Measurements from ENCODE around the gene ANKRD7. TPM values are rescaled to one million over a fixed set of nuclear protein-coding genes. Genes with fewer than 3 reads are reported as not detected.
"Not testable (repeated sequence)": the region's sequence is repeated elsewhere in the genome, so short reads cannot be mapped to it uniquely, and the experiment has no call there.

ANKRD7 gene
- total RNA-seq, 1 donor from 2014 or later = 0.70 TPM

DNA sequence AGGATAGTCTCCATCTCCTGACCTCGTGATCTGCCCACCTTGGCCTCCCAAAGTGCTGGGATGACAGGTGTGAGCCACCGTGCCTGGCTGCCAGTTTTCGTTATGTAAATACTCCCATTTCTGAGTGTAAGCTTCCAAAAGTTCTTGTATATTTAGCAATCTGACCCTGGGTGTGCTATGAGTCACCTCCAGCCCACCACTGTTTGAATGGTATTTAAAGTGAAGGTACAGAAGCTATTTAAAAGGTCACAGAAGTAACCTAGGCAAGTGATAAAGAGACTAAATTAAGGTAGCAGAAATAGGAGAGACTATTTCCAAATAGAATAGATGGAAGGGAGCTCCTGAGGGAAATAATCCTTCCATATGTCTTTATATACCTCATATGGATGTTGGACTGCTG lies 3.9 kb upstream of the ANKRD7 start:
- ATAC-seq (no peak), DNase-seq (ENCODE audit: missing footprints) (no peak)
- intact Hi-C loops (cut with DNase I) = no loop called here

DNA sequence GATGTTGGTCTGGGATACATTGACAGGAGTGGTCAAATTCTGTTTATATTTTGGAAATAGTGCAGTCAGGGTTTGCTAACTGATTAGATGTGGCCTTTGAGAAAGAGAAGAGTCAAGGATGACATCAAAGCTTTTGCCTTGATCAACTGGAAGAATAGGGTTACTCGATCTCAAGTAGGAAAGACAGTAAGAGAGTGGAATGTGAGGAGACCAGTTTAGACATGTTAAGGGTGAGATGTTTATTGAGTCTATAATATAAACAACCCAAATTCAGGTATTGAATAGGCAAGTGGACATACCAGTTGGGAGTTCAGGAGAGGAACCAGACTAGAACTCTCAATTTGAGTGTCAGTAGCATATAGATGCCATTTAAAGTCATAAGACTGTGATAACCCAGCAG lies 1.9 kb upstream of the ANKRD7 start:
- ATAC-seq (no peak), DNase-seq (ENCODE audit: missing footprints) (no peak)
- intact Hi-C loops (cut with DNase I) = no loop called here

DNA sequence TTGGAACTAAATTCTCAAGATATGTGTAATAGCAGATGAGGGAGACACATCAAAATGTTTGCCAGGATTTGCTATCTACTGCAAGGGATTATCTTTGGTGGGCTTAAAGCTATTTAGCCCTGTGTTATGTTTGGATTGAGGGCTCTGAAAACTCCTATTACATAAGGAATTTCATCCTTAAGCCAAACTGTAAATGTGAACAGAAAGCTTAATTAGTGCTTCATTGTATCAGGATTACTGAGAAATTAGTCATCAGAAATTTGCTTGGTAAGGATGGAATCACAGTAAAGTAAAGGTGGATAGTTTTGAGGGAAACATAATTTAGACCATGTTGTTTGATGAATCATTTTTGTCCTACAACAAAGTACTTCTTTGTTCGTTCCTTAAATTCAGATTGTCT lies 8.3 kb downstream of the ANKRD7 start:
- ATAC-seq (no peak), DNase-seq (ENCODE audit: missing footprints) (no peak)
- intact Hi-C loops (cut with DNase I) = no loop called here

DNA sequence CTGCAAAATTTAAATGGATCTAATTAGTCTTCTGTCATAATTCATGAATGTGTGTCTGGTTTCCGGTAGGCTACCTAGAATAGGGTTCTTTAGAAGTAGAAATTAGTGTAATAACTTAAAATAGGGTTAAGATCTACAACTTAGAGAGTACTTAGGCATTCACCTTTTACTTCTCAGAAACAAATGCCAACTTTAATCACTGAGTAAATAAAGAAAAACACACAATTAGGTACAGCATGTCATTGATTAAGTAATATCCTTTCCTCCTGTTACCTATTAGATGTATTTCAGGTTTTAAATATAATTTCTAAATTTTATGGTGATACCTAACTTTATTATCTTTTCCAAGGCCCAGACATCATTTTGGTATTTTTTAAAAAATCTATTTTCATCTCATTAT lies 9.3 kb downstream of the ANKRD7 start:
- DNase-seq (ENCODE audit: missing footprints) (no peak), ATAC-seq (no peak)
- intact Hi-C loops (cut with DNase I) = no loop called here

DNA sequence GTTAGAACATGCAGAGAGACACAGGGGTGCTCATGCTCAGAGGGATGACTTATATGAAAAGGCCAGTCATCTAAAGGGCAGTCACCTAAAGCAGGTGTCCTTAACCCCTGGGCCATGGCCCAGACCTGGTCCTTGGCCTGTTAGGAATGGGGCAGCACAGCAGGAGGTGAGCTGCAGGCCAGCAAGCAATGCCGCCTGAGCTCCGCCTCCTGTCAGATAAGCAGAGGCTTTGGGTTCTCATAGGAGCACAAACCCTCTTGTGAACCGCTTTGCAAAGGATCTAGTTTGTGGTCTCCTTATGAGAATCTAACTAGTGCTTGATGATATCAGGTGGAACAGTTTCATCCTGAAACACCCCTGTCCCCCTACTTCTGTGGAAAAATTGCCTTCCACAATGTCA lies 14.5 kb downstream of the ANKRD7 start:
- DNase-seq (ENCODE audit: missing footprints) (no peak), ATAC-seq (no peak)
- intact Hi-C loops (cut with DNase I) = no loop called here

DNA sequence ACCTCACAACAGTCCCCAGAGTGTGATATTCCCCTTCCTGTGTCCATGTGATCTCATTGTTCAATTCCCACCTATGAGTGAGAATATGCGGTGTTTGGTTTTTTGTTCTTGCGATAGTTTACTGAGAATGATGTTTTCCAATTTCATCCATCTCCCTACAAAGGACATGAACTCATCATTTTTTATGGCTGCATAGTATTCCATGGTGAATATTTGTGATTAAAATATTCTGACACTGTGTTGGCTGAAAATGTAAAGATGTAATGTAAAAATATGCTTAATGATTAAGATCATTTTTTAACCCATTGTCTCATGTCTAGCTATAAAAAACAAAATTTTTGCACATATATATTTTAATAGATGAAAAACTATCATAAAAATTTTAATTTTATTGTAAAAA lies 15.8 kb downstream of the ANKRD7 start:
- DNase-seq (ENCODE audit: missing footprints); intact Hi-C loops (cut with DNase I); ATAC-seq: not testable (repeated sequence)

DNA sequence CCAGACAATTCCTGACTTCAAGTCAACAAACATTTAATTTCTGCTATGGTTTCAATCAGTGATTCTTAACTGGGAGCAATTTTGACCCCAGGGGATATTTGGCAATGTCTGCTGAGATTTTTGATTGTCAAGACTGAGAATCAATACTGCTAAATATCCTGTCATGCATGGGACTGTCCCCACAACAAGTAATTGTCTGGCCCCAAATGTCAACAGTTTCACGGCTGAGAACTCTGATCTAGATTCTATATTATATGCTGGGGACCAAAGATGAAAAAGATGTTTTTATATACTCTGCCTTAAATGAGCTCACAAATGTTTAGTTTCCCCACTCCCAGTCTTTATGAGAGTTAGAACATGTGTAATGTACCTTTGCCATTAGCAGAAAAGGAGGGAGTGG lies 19.2 kb downstream of the ANKRD7 start:
- no peak for ATAC-seq
- DNase-seq (ENCODE audit: missing footprints) = no peak
- intact Hi-C loops (cut with DNase I) = no loop called here

DNA sequence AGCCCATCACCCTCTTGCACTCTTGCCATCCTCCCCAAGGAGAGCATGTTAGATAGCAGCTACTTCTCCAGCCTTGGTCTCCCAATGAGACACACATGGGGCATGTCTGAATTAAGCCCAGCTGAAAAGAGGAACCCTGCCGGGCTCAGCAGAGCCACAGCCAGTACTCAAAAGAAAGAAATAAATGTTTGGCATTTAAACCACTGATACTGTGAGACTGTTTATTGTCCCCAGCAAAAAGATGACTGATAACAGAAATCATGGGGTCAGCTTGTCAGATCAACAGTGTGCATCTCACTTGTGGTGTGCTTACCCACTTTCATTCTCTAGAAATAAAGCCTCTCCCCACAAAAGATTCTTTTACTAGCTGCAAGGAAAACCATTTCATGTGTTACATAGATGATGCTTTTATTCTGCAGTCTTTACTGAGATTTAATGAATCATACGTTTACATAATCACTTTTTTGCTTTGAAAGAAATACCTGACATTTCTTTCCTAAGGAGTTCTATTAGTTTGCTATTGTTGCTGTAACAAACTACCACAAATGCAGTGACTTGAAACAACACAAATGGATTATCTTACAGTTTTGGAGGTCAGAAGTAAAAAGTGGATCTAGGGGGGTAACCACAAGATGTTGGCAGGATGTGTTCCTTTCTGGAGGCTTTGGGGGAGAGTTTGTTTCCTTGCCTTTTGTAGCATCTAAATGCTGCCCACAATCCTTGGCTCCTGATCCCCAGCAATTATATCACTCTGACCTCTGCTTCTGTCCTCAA lies 20.9 kb downstream of the ANKRD7 start:
- intact Hi-C loops (cut with DNase I) = no loop called here
- no peak for ATAC-seq
- DNase-seq (ENCODE audit: missing footprints) = no peak

DNA sequence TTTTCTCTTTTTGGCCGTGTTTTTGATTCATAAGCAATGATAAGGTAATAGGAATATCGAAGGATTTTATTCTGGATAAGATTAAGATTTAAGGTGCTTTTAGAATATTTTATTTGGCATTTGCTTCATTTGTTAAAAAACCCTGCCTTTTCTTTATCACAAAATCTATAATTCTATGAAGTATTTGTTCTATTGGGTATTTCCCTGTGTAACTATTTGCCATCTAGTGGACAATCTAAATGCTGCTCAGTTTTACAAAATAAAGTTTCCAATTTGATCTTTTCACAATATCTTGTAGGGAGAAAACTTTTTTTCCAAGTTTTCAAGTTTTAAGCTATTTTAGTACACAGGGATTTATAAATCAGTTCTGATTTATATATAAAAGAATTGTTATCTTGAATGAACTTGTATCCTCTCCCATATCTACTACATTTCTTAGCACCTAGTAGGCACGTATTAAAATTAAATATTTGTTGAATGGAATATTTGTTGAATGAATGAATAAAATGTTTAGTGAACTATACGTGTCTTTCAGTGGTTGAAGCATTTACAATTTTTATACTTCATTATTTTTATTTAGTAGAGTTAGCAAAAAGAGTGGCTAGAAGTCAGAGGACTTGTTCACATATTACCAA lies 26.5 kb downstream of the ANKRD7 start:
- ATAC-seq (no peak), DNase-seq (ENCODE audit: missing footprints) (no peak)
- intact Hi-C loops (cut with DNase I) = no loop called here

DNA sequence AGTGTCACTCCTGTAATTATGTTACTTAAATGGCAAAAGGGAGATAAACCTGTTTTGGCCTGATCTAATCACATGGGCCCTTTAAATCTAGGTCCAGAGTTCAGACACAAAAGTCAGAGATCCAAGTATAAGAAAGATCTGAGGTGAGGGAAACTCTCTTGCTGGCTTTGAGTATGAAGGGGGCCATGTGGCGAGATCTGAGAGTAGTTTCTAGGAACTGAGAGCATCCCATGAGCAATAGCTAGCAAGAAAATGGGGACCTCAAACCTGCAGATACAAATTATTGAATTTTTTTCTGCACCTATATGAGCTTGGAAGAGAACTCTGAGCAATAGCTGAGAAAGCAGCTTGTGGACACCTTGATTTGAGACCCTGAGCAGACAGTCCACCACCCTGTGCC lies 27.6 kb downstream of the ANKRD7 start:
- DNase-seq (ENCODE audit: missing footprints) (no peak), ATAC-seq (no peak)
- intact Hi-C loops (cut with DNase I) = no loop called here

DNA sequence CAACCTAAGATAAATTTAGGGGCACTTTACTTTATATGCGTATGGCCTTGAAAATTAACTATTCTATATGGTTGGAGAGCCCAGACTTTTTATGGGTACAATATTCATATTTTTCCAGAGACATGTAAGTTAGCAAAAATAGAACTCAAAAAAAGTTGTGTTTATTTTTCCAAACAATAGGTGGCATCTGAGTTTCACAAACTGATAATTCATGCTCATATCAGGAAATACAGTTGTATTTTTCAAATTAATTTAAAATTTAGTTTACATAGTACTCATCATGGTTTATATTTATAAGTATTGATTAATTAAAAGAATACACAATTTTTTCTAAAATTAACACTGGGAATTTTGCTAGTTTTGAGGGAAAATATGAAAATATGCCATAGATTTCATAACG lies 34.6 kb downstream of the ANKRD7 start:
- no peak for ATAC-seq
- no peak for DNase-seq (ENCODE audit: missing footprints)
- intact Hi-C loops (cut with DNase I) = no loop called here

DNA sequence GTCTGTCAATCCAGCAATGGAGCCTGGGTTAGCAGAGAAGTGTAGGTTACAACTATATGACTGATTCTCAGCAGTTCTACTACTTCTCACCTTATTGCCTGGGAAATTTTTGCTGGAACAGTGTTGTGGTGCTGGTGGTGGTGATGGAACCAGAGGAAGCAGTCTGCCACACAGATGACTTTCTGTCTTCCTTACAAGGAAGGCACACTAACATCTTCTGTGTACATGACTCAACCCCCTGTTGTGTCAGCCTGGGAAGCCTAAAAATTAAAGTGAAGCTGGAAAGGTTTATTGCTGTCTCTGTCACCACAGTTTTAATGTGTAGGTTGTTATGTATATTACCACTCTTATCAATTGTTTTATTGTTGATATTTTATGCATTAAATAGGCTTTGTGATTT lies 40.3 kb downstream of the ANKRD7 start:
- intact Hi-C loops (cut with DNase I) = no loop called here
- no peak for DNase-seq (ENCODE audit: missing footprints)
- ATAC-seq = no peak

DNA sequence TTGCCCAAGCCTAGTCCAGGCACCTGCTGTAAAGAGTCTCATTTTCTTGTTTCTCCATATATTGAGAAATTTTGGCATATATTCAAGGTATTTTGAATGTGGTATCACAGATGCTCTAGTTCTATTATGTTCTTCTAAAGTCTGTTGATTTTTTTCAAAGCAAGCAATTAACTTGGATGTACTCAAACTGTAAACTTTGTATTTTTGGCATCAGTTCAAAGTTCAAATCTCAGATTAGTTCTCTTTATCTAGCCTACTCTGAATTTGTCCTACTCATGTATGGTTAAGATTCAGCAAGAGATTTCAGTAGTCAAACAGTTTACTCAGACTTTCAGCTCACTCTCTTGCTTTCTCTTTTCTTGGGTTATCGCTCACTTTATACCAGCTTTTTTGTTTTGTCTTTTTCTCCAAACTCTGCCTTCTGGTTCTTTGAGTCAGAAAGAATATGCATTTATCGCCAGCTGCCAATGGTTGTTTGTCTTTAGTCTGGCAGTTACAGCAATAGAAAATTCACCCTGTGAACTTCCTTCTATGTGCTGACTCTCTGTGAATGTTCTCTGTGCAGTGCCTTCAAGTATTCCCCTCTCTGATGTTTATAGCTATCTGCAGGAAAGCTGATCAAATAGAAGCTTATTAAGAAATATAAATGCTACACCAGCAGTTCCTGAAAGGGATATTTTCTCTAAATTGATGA lies 56.0 kb downstream of the ANKRD7 start:
- no peak for ATAC-seq
- intact Hi-C loops (cut with DNase I) = no loop called here
- no peak for DNase-seq (ENCODE audit: missing footprints)

DNA sequence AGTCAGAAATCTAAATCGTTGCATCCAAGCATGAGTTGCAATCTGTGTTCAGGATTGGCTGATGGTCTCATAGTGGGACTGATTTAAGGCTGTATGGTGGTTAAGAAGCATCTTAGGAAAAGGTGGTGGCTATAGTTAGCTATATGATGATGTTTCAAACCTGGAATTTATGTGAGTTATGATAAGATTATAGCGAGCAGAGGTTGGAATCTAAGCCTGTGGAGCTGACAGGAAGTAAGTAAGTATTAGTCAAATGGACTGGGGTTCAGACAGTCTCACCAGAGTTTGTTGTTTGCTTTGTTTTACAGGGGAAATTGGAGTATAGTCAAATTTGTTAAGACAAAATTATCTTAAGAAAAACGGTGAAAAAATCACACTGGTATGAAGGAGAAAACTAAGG lies 56.7 kb downstream of the ANKRD7 start:
- DNase-seq (ENCODE audit: missing footprints) = no peak
- intact Hi-C loops (cut with DNase I) = no loop called here
- no peak for ATAC-seq

DNA sequence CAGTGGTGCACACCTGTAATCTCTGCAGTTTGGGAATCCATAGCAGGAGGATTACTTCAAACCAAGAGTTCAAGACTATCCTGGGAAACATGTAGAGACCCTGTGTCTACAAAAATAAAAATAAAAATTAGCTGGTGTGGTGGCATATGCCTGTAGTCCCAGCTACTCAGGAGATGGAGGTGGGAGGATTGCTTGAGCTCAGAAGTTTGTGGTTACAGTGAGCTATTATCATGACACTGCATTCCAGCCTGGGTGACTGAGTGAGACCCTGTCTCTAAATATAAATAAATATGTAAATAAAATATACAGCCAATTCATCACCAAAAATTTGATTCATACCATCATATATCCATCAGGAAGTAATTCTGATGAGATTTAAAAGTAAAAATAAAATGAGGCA lies 60.9 kb downstream of the ANKRD7 start:
- no peak for DNase-seq (ENCODE audit: missing footprints)
- intact Hi-C loops (cut with DNase I) = no loop called here
- no peak for ATAC-seq

DNA sequence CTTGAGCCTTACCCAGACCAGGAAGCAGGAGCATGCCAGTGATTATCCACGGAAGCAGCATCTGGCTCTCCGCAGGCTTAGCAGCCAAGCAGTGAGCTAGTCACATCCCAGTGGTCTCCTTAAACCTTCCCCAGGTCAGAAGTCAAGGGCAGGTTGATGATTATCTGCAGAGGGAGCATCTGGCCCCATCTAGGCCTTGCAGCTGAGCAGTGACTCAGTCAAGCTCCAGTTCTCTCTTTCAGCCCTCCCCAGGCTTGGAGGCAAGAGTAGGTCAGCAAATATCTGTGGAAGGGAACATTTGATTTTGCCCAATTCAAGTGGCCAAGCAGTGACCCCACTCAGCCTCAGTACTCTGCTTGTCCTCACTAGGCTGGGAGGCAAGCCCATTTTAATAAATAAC lies 61.6 kb downstream of the ANKRD7 start:
- ATAC-seq (no peak), DNase-seq (ENCODE audit: missing footprints) (no peak)
- intact Hi-C loops (cut with DNase I) = no loop called here

DNA sequence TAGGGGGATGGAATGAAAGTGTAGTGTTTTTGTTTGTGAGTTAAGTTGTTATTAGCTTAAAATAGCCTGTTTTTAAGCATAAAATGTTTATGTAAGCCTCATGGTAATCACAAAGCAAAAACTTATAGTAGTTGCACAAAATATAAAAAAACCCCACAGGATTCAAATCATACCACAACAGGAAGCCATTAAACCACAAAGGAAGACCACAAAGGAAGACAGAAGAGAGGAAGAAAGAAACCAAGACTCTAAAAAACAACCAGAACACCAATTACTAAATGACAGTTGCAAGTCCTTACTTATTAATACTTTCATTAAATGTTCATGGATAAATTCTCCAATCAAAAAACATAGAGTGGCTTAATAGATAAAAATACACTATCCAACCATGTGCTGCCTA lies 63.6 kb downstream of the ANKRD7 start:
- no peak for DNase-seq (ENCODE audit: missing footprints)
- no peak for ATAC-seq
- intact Hi-C loops (cut with DNase I) = no loop called here

DNA sequence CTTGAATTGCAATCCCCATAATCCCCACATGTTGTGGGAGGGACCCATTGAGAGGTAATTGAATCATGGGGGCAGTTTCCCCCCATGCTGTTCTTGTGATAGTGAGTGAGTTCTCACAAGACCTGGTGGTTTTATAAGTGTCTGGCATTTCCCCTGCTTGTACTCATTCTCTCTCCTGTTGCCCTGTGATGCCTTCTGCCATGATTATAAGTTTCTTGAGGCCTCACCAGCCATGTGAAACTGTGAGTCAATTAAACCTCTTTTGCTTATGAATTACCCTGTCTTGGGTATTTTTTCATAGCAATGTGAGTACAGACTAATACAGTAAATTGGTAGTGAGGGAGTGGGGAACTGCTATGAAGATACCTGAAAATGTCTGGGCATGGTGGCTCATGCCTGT lies 65.0 kb downstream of the ANKRD7 start:
- ATAC-seq = no peak
- intact Hi-C loops (cut with DNase I) = no loop called here
- no peak for DNase-seq (ENCODE audit: missing footprints)
